ENCODE measurements around the gene THEM4.

GRCh38 chr1:151935894-151936602 lies 26.7 kb upstream of the THEM4 start:
- TF ChIP-seq MAX (IDR thresholded peaks at IDR 0.05; ENCODE audit: low read depth, low read length), result no peak
- TF ChIP-seq CTCF (IDR thresholded peaks at IDR 0.05; ENCODE audit: low read depth, low read length), result no peak
